HFF-Myc (cell line): ENCODE results near the gene MTR.
"Not testable (repeated sequence)": the region's sequence is repeated elsewhere in the genome, so short reads cannot be mapped to it uniquely, and the experiment has no call there.

Experiments
- DNase-seq: peaks from one replicate; pipeline ENCODE4 v3.0.0-alpha.2; 2011; ENCODE audit warnings: low read depth; ENCODE audit errors: extremely low read depth
- H3K4me3 ChIP-seq: replicated peaks from 2 replicates; pipeline ENCODE4 v1.5.1; 2011; ENCODE audit warnings: low read depth, mild to moderate bottlenecking, control low read depth, low read length
- TF ChIP-seq, protein P1 (sequence below): IDR thresholded peaks from 2 replicates; pipeline ENCODE4 v1.5.1; 2012; ENCODE audit warnings: mild to moderate bottlenecking, low read depth, low read length, control low read depth; ENCODE audit errors: missing control alignments

MTR gene

DNA sequence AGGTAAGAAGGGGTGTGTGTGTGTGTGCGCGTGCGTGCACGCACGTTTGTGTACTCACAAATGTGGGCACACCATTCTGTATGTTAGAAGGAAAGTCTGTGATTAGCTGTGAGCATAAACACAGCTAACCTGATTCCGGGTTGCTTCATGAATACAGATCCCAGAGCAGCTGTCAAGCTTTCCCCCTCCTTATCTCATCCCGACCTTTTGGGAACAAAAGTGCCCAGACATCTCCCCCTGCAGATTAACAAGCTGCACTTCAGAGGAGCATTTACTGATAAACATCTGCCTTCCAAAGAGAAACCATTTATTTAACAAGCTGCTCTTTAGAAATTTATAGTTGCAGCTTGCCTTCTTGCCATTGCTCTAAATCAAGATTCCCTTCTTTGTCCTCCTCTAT lies 112.1 kb downstream of the MTR start:
- TF ChIP-seq, protein P1, sequence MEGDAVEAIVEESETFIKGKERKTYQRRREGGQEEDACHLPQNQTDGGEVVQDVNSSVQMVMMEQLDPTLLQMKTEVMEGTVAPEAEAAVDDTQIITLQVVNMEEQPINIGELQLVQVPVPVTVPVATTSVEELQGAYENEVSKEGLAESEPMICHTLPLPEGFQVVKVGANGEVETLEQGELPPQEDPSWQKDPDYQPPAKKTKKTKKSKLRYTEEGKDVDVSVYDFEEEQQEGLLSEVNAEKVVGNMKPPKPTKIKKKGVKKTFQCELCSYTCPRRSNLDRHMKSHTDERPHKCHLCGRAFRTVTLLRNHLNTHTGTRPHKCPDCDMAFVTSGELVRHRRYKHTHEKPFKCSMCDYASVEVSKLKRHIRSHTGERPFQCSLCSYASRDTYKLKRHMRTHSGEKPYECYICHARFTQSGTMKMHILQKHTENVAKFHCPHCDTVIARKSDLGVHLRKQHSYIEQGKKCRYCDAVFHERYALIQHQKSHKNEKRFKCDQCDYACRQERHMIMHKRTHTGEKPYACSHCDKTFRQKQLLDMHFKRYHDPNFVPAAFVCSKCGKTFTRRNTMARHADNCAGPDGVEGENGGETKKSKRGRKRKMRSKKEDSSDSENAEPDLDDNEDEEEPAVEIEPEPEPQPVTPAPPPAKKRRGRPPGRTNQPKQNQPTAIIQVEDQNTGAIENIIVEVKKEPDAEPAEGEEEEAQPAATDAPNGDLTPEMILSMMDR: no peak
- no peak for DNase-seq

DNA sequence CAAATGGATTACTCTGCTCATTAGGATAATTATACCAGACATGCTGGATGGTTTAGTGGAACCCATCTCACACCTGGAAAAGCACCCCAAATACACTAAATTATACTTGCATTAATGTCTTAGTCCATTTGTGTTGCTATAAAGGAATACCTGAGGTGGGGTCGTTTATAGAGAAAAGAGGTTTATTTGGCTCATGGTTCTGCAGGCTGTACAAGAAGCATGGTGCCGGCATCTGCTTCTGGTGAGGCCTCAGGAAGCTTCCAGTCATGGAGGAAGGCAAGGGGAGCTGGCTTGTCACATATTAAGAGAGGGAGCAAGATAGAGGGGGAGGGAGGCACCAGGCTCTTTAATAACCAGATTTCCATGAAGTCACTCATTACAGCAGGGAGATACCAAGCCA lies 113.6 kb downstream of the MTR start:
- no peak for DNase-seq
- H3K4me3 ChIP-seq: no peak overlapping the region
- TF ChIP-seq, protein P1: no peak

More for the DNA sequence above, 112.1 kb downstream of the MTR start:
- H3K4me3 ChIP-seq: no peak overlapping the region

DNA sequence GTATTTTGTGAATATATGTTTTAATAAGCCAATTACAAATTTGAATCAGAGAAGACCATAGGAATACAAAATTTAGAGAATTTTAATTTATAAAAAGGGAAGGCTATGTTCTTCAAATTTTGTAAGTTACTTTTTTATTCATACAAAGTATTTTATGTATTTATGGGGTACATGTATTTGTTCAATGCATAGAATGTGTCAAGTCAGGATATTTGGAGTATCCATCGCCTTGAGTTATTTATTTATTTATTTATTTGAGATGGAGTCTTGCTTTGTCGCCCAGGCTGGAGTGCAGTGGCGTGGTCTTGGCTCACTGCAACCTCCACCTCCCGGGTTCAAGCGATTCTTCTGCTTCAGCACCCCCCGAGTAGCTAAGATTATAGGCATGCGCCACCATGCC lies 116.0 kb downstream of the MTR start:
- DNase-seq, H3K4me3 ChIP-seq: not testable (repeated sequence)

DNA sequence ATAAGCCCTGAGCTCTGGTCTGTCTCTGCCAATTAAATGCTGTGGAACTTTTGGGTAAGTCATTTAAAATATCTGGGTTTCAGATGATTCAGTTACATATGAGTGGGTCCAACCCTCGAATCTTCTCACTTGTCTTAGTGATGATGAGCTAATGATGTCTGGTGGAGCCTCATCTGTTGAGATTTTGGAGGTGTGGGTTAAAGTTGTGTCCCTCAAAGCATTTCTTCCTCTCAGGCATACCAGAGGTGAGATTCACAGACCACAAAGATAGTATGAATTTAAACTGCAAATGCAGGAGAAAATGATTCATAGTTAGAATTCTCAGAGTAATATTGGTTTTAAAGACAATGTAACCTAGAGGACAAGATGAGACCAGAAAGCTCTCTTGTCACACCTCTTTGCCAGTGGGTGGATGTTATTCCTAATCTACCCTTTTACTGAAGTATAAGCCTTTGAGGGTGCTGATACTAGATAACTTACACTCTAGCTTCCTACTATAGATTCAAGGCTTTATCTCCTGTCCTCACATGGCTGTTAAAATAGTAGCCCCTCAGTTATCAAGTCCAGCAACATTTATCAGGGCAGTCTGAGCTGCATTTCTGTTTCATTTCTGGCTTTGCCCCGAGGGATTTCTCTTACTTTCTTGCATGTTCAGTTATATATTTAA lies 118.4 kb downstream of the MTR start:
- TF ChIP-seq, protein P1: no peak
- DNase-seq: no peak
- no peak overlapping the region for H3K4me3 ChIP-seq

DNA sequence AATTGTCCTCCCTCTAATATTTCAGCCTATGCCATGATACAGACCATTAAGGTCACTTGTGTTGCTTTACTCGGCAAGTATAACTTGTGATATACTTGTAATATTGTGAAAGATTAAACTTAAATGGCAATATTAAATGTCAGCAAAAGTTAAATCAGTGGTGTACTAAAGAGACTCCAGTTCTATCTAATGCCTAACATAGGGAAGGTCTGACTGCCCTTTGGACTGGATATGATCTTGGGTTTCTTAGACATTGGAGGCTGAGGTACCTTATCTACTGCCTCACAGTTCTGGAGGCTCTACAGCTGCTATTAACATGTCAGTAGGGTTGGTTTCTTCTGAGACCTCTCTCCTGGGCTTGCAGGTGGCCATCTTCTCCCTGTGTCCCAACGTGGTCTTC lies 119.3 kb downstream of the MTR start:
- TF ChIP-seq, protein P1: no peak
- no peak overlapping the region for H3K4me3 ChIP-seq
- DNase-seq: no peak

DNA sequence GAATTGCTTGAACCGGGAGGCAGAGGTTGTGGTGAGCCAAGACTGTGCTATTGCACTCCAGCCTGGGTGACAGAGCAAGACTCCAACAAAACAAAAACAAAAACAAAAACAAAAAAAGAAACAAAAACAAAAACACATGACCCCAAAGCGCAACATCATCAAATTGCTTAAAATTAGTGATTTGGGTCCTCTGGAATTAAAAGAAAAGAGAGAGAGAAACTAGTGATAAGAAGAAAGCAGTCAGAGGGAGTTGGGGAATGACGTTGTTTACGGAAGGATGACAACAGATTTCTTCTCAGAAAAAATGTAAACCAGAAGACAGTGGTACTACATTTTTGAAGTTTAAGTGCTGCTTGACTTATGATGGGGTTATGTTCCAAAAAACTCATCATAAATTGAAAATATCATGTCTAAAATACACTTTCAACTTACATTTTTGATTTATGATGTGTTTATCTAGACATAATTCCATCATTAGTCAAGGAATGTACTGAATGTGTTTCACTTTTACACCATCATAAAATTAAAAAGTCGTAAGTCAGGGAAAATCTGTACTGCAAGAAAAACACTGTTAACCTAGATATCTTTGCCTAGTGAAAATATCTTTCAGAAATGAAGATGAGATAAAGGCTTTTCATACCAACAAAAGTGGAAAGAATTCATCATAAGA lies 121.2 kb downstream of the MTR start:
- DNase-seq: no peak
- TF ChIP-seq, protein P1: no peak
- no peak overlapping the region for H3K4me3 ChIP-seq

DNA sequence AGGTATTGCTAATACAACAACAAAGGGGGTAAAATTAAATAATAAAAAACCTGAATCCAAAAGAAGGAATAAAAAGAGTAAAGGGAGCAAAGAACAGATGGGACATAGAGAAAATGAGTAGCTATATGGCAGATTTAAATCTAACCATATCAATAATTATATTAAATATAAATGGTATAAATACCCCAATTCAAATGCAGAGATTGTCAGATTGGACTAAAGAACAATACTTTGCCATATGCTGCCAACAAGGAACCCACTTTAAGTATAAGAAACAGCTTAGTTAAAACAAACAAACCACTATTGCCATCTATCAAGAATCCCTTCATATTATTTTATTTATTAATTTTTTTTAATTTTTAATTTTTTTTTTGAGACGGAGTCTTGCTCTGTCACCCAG lies 122.4 kb downstream of the MTR start:
- no peak for DNase-seq
- H3K4me3 ChIP-seq: no peak overlapping the region
- TF ChIP-seq, protein P1: no peak
